SKM-1 treated with dmso at 0.1 percent for 144 hours (cell line): Measurements from ENCODE around the gene OR13C3.
"Not testable (repeated sequence)": the region's sequence is repeated elsewhere in the genome, so short reads cannot be mapped to it uniquely, and the experiment has no call there.

Source experiments
- DNase-seq: peaks from one replicate; lab custom pipeline; 2025; ENCODE audit not compliant: unreplicated experiment; lab: John Stamatoyannopoulos, UW

The OR13C3 gene

GRCh38 chr9:104536756-104537155, at the start of gene OR13C3:
Gene OR13C3, minus strand, starts transcription at chr9:104536856. Its CDS starts 133 bp downstream, at chr9:104536723.
- DNase-seq: no peak

- no peak for DNase-seq
Observed at GRCh38 chr9:104580562-104580961, 43.9 kb upstream of the OR13C3 start.

GRCh38 chr9:104577263-104577662, 40.6 kb upstream of the OR13C3 start:
- no peak for DNase-seq

- no peak for DNase-seq
Observed at GRCh38 chr9:104575456-104575855, 38.8 kb upstream of the OR13C3 start.

- no peak for DNase-seq
Observed at GRCh38 chr9:104572612-104573011, 36.0 kb upstream of the OR13C3 start.

- no peak for DNase-seq
Observed at GRCh38 chr9:104568868-104569267, 32.2 kb upstream of the OR13C3 start, which contains the start of gene OR13C8. Gene OR13C8, plus strand, starts transcription at chr9:104569168. Its CDS starts 0 bp downstream, at chr9:104569168.

GRCh38 chr9:104564358-104564757, 27.7 kb upstream of the OR13C3 start:
- DNase-seq: no peak

GRCh38 chr9:104556830-104557634, 20.4 kb upstream of the OR13C3 start:
- no peak for DNase-seq

GRCh38 chr9:104555521-104555920, 18.9 kb upstream of the OR13C3 start:
- DNase-seq: no peak

GRCh38 chr9:104553261-104553660, 16.6 kb upstream of the OR13C3 start:
- no peak for DNase-seq

GRCh38 chr9:104544644-104545043, 8.0 kb upstream of the OR13C3 start:
- no peak for DNase-seq

- no peak for DNase-seq
Observed at GRCh38 chr9:104539275-104539674, 2.6 kb upstream of the OR13C3 start.

- no peak for DNase-seq
Observed at GRCh38 chr9:104527109-104527508, 9.5 kb downstream of the OR13C3 start, which contains the start of gene OR13C4. Gene OR13C4, minus strand, starts transcription at chr9:104527209. Its CDS starts 0 bp downstream, at chr9:104527209.

GRCh38 chr9:104520241-104520640, 16.4 kb downstream of the OR13C3 start:
- DNase-seq: not testable (repeated sequence)

- DNase-seq: no peak
Observed at GRCh38 chr9:104514901-104515300, 21.8 kb downstream of the OR13C3 start.

GRCh38 chr9:104506565-104506964, 30.1 kb downstream of the OR13C3 start:
- DNase-seq: no peak

GRCh38 chr9:104503963-104504362, 32.7 kb downstream of the OR13C3 start, which contains the start of gene OR13F1:
Gene OR13F1, plus strand, starts transcription at chr9:104504263. Its CDS starts 0 bp downstream, at chr9:104504263.
- no peak for DNase-seq

- no peak for DNase-seq
Observed at GRCh38 chr9:104503440-104503839, 33.2 kb downstream of the OR13C3 start.

GRCh38 chr9:104494808-104495207, 41.8 kb downstream of the OR13C3 start:
- DNase-seq: no peak
